ENCODE measurements around the gene FN3KRP. TPM values are rescaled to one million over a fixed set of nuclear protein-coding genes. Genes with fewer than 3 reads are reported as not detected.

The FN3KRP gene
- total RNA-seq, 1 donor = 18.7 TPM

- TF ChIP-seq CTCF (IDR thresholded peaks at IDR 0.05; ENCODE audit: insufficient read depth, low read length) = no peak
- no peak overlapping the region for H3K4me3 ChIP-seq (ENCODE audit: low read depth, low read length)
- DNase-seq (ENCODE audit: low read depth) = no peak
Observed at GRCh38 chr17:82776454-82776853, 59.9 kb downstream of the FN3KRP start.

Small RNA genes within 50 kb of the gene (small RNA-seq; reads per million reads assigned to genes)
- not detected for gene MIR4525

Other genes starting within 250 kb of the FN3KRP start
- 7.3 and 28.2 TPM in 2 replicates for gene FOXK2, start 197.0 kb upstream of the FN3KRP start, total RNA-seq (ENCODE audit: low replicate concordance)
- gene WDR45B, start 68.3 kb upstream of the FN3KRP start, total RNA-seq (ENCODE audit: low replicate concordance) = 32.0 and 47.0 TPM in 2 replicates
- 8.4 and 8.5 TPM in 2 replicates for gene RAB40B, start 18.0 kb upstream of the FN3KRP start, total RNA-seq (ENCODE audit: low replicate concordance)
- gene FN3K, start 18.9 kb downstream of the FN3KRP start, total RNA-seq (ENCODE audit: low replicate concordance) = 0.74 and 2.8 TPM in 2 replicates
- gene TBCD, start 35.4 kb downstream of the FN3KRP start, total RNA-seq (ENCODE audit: low replicate concordance) = 39.5 and 80.3 TPM in 2 replicates
- gene ZNF750, start 123.3 kb downstream of the FN3KRP start, total RNA-seq (ENCODE audit: low replicate concordance) = 0.16 TPM in 1 of 2 replicates, not detected in the other

Data from fibroblast of the aortic adventitia (primary cell).